Measurements from ENCODE around the gene RNF103.
A peak's percentile ranks its signal among the peaks of the same experiment; 100 is the strongest.
"Not testable (repeated sequence)": the region's sequence is repeated elsewhere in the genome, so short reads cannot be mapped to it uniquely, and the experiment has no call there.

Gene RNF103, protein sequence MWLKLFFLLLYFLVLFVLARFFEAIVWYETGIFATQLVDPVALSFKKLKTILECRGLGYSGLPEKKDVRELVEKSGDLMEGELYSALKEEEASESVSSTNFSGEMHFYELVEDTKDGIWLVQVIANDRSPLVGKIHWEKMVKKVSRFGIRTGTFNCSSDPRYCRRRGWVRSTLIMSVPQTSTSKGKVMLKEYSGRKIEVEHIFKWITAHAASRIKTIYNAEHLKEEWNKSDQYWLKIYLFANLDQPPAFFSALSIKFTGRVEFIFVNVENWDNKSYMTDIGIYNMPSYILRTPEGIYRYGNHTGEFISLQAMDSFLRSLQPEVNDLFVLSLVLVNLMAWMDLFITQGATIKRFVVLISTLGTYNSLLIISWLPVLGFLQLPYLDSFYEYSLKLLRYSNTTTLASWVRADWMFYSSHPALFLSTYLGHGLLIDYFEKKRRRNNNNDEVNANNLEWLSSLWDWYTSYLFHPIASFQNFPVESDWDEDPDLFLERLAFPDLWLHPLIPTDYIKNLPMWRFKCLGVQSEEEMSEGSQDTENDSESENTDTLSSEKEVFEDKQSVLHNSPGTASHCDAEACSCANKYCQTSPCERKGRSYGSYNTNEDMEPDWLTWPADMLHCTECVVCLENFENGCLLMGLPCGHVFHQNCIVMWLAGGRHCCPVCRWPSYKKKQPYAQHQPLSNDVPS

GRCh38 chr2:86623494-86624266, at the start of gene RNF103:
Gene RNF103, minus strand, starts transcription at chr2:86623865. Its CDS starts 979 bp downstream, at chr2:86622886.
- peak; percentile 96 for DNase-seq

- DNase-seq, result no peak
Measured at GRCh38 chr2:86673011-86673410, 49.3 kb upstream of the RNF103 start.

DNA sequence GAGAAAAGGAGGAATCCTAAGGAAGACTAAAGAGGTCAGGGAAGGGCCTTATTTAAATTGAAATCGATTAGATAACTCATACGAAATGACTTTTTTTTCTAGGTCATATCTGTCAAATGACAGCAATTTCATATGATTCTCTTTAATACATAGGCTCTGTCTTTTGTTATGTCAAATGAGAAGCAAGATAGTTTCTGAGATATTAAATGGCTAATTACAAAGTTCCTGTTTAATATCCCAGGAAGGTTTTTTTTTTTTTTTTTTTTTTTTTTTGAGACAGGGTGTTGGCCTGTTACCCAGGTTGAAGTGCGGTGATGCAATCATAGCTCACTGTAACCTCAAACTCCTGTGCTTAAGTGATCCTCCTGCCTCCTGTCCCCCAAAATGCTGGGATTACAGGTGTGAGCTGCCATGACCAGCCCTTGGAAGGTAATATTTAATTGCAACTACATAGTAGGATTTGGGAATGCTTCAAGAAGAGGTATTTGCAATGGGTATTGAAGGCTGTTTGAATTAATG, 48.4 kb upstream of the RNF103 start:
- no peak for DNase-seq

GRCh38 chr2:86671337-86671981, 47.8 kb upstream of the RNF103 start:
- no peak for DNase-seq

GRCh38 chr2:86669323-86669722, 45.7 kb upstream of the RNF103 start:
- DNase-seq, result not testable (repeated sequence)

- DNase-seq, result no peak
Measured at GRCh38 chr2:86661333-86661732, 37.7 kb upstream of the RNF103 start.

DNA sequence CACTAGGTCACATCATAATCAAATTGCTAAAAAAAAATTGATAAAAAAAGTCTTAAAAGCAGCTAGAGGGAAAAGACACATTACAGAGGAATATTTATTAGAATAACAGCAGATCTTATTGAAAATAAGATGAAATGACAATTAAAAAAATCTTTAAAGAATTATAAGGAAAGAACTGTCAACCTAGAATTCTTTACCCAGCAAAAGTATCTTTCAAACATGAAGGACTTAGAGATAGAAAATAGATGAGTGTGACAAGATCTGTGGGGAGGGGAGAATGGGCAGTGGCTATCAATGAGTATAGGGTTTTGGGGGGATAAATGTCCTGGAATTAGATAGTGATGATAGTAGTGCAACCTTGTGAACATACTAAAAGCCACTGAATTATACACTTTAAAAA, 26.5 kb upstream of the RNF103 start:
- no peak for DNase-seq

DNA sequence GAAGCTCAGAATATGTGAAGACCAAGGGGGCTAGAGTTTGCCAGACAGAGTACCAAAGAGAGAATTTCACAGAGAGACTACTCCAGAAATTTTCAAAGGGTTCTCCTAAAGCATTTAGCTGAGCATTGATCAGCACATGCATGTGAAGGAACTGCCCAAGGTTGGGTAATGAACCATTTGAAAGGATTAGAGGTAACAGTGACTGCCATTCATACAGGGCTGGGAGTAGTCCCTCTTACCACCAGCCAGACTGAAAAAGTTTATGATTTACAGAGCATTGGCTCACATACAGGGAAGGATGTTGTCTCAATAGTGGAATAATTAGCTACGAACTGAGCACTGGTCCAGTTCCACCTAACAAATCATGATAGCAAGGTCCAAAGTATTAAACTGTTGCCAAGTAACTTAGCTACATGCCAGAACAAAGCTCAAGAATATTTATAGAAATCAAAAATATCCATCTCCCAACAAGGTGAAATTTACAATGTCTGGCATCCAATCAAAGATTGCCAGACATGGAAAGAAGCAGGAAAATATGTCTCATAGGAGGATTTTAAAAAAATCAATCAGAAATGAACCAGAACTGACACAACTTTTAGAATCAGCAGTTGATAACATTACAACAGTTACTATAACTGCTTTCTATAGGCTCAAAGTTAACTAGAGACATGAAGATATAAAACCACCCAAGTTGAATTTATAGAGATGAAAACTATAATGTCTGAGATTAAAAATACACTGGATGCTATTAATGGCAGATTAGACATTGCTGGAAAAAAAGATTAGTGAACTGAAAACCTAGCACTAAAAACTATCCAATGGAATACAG, 25.7 kb upstream of the RNF103 start:
- DNase-seq, result no peak

DNA sequence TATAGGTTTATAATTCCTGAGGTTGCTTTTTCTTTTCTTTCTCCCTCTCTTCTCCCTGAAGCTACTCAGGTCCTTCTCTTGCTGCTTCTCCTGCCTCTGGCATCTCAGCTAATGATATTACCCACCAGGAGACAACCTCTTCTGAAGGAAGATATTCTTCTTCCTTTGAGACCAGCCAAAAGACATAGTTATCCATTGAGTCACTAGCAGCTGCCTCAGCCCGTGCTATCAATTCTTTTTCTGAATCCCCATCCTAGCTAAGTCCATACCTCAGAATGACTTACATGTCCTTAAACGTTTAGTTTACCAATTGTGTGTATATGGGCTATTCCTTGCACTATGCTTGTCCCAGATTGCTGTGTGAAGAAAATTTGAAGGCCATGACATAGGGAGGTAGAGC, 25.0 kb upstream of the RNF103 start:
- no peak for DNase-seq

- DNase-seq, result no peak
Measured at GRCh38 chr2:86646865-86647264, 23.2 kb upstream of the RNF103 start.

DNA sequence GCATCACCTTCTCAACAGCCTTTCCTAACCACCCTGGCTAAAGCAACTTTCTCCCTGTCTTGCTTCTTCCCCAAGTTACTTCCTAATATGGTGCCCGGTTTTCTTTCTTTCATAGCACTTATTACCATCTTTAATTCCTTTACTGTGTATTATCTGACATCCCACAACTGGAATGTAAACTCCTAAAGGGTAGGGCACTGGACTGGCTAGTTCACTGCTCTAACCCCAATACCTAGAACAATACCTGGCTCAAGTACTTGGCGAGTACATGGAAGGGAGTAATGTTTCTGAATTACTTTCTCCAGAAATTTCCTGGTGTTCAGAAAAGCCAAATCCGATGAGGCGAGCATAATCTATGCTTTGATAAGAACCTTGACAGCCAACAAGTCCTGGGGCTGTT, 22.7 kb upstream of the RNF103 start:
- no peak for DNase-seq

DNA sequence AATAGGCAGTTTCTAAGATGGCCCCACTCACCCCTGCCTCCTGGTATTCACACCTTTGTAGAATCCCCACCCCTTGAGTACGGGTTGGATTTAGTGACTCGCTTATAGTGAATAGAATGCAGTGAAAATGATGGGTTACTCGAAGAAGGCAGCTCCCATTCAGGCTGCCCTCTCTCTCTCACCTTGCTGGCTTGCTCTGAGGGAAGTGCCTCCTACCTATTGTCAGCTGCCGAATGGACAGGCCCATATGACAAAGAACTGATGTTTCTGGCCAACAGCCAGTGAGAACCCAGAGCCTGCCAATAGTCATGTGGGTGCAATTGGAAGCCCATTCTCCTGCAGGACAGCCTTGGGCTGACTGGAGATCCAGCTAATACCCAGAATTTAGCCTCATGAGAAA, 22.1 kb upstream of the RNF103 start:
- no peak for DNase-seq

DNA sequence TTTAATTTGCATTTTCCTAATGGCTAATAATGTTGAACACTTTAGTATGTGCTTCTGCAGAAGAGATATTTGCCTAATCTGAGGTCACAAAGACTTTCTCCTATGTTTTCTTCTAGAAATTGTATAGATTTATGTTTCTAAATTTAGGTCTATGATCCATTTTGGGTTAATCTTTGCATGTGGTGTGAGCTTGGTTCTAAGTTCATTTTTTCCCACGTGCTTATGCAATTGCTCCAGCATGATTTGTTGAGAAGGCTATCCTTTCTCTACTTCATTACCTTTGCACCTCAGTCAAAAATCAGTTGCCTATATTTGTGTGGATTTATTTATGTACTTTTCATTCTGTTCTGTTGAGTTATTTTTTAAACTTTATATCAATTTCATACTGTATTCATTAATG, 15.0 kb upstream of the RNF103 start:
- no peak for DNase-seq

- DNase-seq, result no peak
Measured at GRCh38 chr2:86636842-86637241, 13.2 kb upstream of the RNF103 start.

DNA sequence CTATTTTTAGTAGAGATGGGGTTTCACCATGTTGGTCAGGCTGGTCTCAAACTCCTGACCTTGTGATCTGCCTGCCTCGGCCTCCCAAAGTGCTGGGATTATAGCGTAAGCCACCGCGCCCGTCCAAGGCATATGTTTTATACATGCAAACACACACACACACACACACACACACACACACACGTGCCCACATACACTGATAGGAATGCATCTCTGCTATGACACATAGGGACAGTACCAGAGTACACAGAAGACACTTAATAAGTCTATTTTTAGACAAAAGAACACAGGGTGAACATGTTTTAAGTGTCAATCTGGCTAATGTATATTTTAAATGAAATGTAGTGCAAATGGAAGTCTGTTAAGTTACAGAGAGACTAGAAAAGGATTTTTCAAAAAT, 10.7 kb upstream of the RNF103 start:
- no peak for DNase-seq

GRCh38 chr2:86633155-86633651, 9.5 kb upstream of the RNF103 start:
- no peak for DNase-seq

GRCh38 chr2:86632672-86633071, 9.0 kb upstream of the RNF103 start:
- no peak for DNase-seq

DNA sequence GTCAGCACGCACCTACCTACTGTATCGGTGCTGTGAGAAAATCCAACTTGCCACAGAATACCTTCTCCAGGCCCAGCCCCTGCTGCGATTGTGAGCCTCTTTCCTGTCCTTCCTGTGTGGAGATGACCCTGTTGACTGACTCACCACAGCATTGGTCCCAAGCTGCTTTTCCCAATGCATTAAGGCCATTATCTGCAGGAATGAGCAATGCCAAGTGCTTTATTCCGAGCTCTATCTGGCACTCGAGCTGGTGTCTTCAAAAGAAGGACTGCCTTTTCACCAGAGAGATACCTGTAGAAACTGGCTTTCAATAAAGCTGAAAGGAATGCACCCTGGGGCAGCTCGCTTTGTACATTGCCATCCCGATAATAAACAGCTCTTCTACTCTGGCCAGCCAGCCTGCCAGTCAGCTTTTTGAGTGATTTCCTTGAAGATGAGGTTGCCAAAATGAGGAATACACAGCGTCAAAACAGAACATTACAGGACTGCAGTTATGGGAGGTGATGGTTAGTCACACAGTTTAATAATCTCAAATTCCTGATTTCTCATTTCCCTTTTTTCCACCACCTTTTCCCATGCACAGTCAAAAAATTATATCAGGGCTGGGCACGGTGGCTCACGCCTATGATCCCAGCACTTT, 8.3 kb upstream of the RNF103 start:
- no peak for DNase-seq

DNA sequence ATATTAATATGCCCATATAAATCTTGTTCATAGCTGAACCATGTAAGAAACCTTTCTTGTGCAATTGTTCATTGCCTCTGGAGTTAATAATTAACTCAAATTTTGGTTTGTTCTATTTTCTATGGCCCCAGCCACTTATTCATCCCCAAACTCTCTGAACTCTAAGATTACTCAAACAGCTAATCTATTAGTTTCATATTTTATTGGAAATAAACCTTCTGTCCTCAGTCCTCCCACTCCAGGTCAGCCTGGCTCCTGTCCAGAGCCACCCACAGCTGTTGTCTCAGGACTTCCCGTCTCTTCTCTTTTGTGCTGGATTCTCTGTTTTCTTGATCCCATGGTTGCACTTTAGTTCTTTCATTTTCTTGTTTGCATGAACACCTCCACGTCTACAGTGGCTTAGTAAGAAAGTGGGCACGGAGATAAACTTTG, 4.4 kb upstream of the RNF103 start:
- DNase-seq, result no peak

DNA sequence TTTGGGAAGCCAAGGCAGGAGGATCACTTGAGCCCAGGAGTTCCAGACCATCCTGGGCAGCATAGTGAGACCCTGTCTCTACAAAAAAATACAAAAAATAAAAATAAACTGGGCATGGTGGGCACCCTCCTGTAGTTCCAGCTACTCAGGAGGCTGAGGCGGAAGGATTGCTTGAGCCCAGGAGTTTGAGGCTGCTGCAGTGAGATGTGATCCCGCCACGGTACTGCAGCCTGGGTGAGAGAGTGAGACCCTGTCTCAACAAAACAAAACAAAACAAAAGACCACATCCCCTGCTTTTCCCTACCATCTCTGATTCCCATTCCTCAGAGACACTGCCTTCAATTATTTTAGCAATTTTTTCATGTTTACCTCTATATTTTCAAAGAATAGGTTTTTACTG, 3.9 kb upstream of the RNF103 start:
- no peak for DNase-seq

GRCh38 chr2:86625096-86625495, 1.4 kb upstream of the RNF103 start:
- DNase-seq, result no peak

GRCh38 chr2:86624267-86624547, 542 bp upstream of the RNF103 start:
- DNase-seq, result no peak

All from activated CD8-positive, alpha-beta memory T cell treated with anti-CD3 and anti-CD28 coated beads, Interleukin-2, amount 50 U/mL, for 48 hours (primary cell).